NCI-H748 treated with DMSO at 0.1 percent for 48 hours (cell line): ENCODE data around the gene LONRF2.
"Not testable (repeated sequence)": the region's sequence is repeated elsewhere in the genome, so short reads cannot be mapped to it uniquely, and the experiment has no call there.

Experiments used
- DNase-seq: peaks from one replicate; lab custom pipeline; 2025; lab: John Stamatoyannopoulos, UW

The LONRF2 gene

GRCh38 chr2:100321866-100322820 lies at the start of gene LONRF2:
Gene LONRF2, minus strand, starts transcription at chr2:100322501. Its CDS starts 408 bp downstream, at chr2:100322093.
- peak; percentile 18 for DNase-seq

- no peak for DNase-seq
Observed at GRCh38 chr2:100367163-100367562, 44.9 kb upstream of the LONRF2 start.

- peak; percentile 63 for DNase-seq
Observed at GRCh38 chr2:100365434-100365833, 43.1 kb upstream of the LONRF2 start.

GRCh38 chr2:100362269-100362668 lies 40.0 kb upstream of the LONRF2 start:
- DNase-seq: not testable (repeated sequence)

- no peak for DNase-seq
Observed at GRCh38 chr2:100359576-100359975, 37.3 kb upstream of the LONRF2 start.

- DNase-seq: no peak
Observed at GRCh38 chr2:100358554-100358953, 36.3 kb upstream of the LONRF2 start.

GRCh38 chr2:100352521-100352920 lies 30.2 kb upstream of the LONRF2 start:
- DNase-seq: no peak

GRCh38 chr2:100350661-100351185 lies 28.4 kb upstream of the LONRF2 start:
- no peak for DNase-seq

GRCh38 chr2:100345144-100345543 lies 22.8 kb upstream of the LONRF2 start:
- DNase-seq: not testable (repeated sequence)

- DNase-seq: no peak
Observed at GRCh38 chr2:100344433-100344832, 22.1 kb upstream of the LONRF2 start.

- not testable (repeated sequence) for DNase-seq
Observed at GRCh38 chr2:100342466-100342865, 20.2 kb upstream of the LONRF2 start.

- no peak for DNase-seq
Observed at GRCh38 chr2:100339823-100340222, 17.5 kb upstream of the LONRF2 start.

GRCh38 chr2:100334929-100335328 lies 12.6 kb upstream of the LONRF2 start:
- no peak for DNase-seq

GRCh38 chr2:100327742-100328141 lies 5.4 kb upstream of the LONRF2 start:
- no peak for DNase-seq

- DNase-seq: peak; percentile 27
Observed at GRCh38 chr2:100321179-100321865, 979 bp downstream of the LONRF2 start.

GRCh38 chr2:100320547-100321178 lies 1.6 kb downstream of the LONRF2 start:
- DNase-seq: peak; percentile 49

- DNase-seq: no peak
Observed at GRCh38 chr2:100317634-100318033, 4.7 kb downstream of the LONRF2 start.

- no peak for DNase-seq
Observed at GRCh38 chr2:100309973-100310719, 12.2 kb downstream of the LONRF2 start.

GRCh38 chr2:100309311-100309710 lies 13.0 kb downstream of the LONRF2 start:
- DNase-seq: no peak

- no peak for DNase-seq
Observed at GRCh38 chr2:100303744-100304143, 18.6 kb downstream of the LONRF2 start.

GRCh38 chr2:100302585-100302892 lies 19.8 kb downstream of the LONRF2 start:
- DNase-seq: peak; percentile 22
